Adrenal gland (tissue), 19 donors: ENCODE measurements around the gene FAM24A. TPM values are rescaled to one million over a fixed set of nuclear protein-coding genes. Genes with fewer than 3 reads are reported as not detected.

Experiments used
- DNase-seq, 7 donors: peaks; one replicate each; pipeline ENCODE4 v3.0.0-alpha.2; 2019 to 2020
- H3K27ac ChIP-seq, 5 donors: fragments of 200-600 bp; sonication (generic) in 4 of 5; 1 replicate in 3 of 5; 2 replicates in 2 of 5; pipeline versions ENCODE4 v1.5.1 to v1.8.0; 2016 to 2020; ENCODE audit warnings: mild to moderate bottlenecking in 1 of 5
- H3K27me3 ChIP-seq: fragments of 200-600 bp; 2 replicates; pipeline ENCODE4 v1.8.0; 2021
- H3K36me3 ChIP-seq, 2 donors: fragments of 200-600 bp; replicated peaks in 1 of 2; 1 replicate in 1 of 2; 2 replicates in 1 of 2; pipeline versions ENCODE4 v1.5.1 to v1.8.0; 2018 to 2022
- H3K4me1 ChIP-seq, 2 donors: fragments of 200-600 bp; replicated peaks in 1 of 2; 1 replicate in 1 of 2; 2 replicates in 1 of 2; pipeline versions ENCODE4 v1.5.1 to v1.8.0; 2018 to 2021
- H3K4me3 ChIP-seq, 4 donors: fragments of 200-600 bp; sonication (generic) in 3 of 4; one replicate each; pipeline ENCODE4 v1.5.1; 2016 to 2018
- H3K9me3 ChIP-seq, 3 donors: fragments of 200-600 bp; sonication (generic) in 1 of 3; replicated peaks in 1 of 3; 1 replicate in 2 of 3; 2 replicates in 1 of 3; pipeline versions ENCODE4 v1.5.1 to v1.8.0; 2016 to 2021
- POLR2A ChIP-seq, 2 donors: fragments of 450-650 bp; IDR thresholded peaks; one replicate each; pipeline ENCODE4 v1.6.1; 2017; ENCODE audit warnings: antibody characterized with exemption in 2 of 2, mild to moderate bottlenecking in 2 of 2, moderate library complexity in 1 of 2
- WGBS, 4 donors: extraction: QIAGEN DNeasy Blood & Tissue Kit in 2 of 4; methylation state at CpG; one replicate each; pipeline versions ENCODE4 v1.1.5 to v1.1.7; 2013 to 2017; 5-methylcytosine and 5-hydroxymethylcytosine counted together
- intact Hi-C, 2 donors: fragments of 100-400 bp; cut with DNase I; formaldehyde crosslinking; loops; one replicate each; pipeline versions ENCODE4 v1.14.1 to v1.15.0; 2022 to 2023
- long read RNA-seq, 10 donors: library from polyadenylated mRNA in 3 of 10; unstranded in 2 of 10; stranded (forward) in 1 of 10; transcript quantifications; one replicate each; pipeline ENCODE4 v2.0.0 and lab custom pipeline, GENCODE V29; 2021 to 2026
- polyA plus RNA-seq, 3 donors: library from polyadenylated mRNA; stranded (reverse); fragments of 200-250 nt in 2 of 3; fragments of 350-450 nt in 1 of 3; fragmentation: Illumina TruSeq in 1 of 3; extraction: RNeasy Lipid Tissue Mini Kit (QIAGEN cat#74804) in 1 of 3; gene quantifications; one replicate each; pipeline ENCODE4 v1.2.3, GENCODE V29; 2013 to 2014
- total RNA-seq, 9 donors: library from RNA; depleted of rRNA in 4 of 9; stranded (reverse); fragments of >200 nt in 4 of 9; fragments of 120-200 nt in 1 of 9; fragmentation: NEBNext Ultra II Directional in 1 of 9; extraction: Animal tissue kit (Norgen Biotek cat#: 25700) in 1 of 9; gene quantifications; one replicate each; pipeline versions ENCODE4 v1.1.0 to v1.2.4, GENCODE V29; 2013 to 2023
- TF ChIP-seq, protein P1 (sequence below), 6 experiments: fragments of 450-650 bp in 4 of 6; fragments of 200-600 bp in 2 of 6; sonication (generic) in 1 of 6; IDR thresholded peaks; 1 replicate in 5 of 6; 2 replicates in 1 of 6; pipeline versions ENCODE4 v1.5.1 to v1.8.0; 2016 to 2021; ENCODE audit warnings: antibody characterized with exemption in 6 of 6, mild to moderate bottlenecking in 2 of 6, moderate library complexity in 1 of 6
- donor health status: healthy with polysubstance abuse.
- donor health status: Bipolar disorder and iron deficiency.
- donor health status: DM: yes; HTN: yes; CAD: no.
- donor health status: DM: no; HTN: no; CAD: no.
- donor health status: DM: no; HTN: no; CAD: no.
- donor health status: DM: yes; HTN: yes; CAD: no.

Gene FAM24A
- not detected for total RNA-seq
- not detected for polyA plus RNA-seq
- long read RNA-seq, donor 1 = 0 reads
- long read RNA-seq, donor 2 = 0 reads
- long read RNA-seq, donor 3 = 0 reads
- long read RNA-seq, donor 4 = 0 reads
- long read RNA-seq, donor 5 = 0 reads
- long read RNA-seq, donor 6 = 0 reads
- long read RNA-seq, donor 7 = 0 reads
- long read RNA-seq, donor 8 = 0 reads
- long read RNA-seq, donor 9 = 0 reads
- long read RNA-seq, donor 10 = 0 reads

DNA sequence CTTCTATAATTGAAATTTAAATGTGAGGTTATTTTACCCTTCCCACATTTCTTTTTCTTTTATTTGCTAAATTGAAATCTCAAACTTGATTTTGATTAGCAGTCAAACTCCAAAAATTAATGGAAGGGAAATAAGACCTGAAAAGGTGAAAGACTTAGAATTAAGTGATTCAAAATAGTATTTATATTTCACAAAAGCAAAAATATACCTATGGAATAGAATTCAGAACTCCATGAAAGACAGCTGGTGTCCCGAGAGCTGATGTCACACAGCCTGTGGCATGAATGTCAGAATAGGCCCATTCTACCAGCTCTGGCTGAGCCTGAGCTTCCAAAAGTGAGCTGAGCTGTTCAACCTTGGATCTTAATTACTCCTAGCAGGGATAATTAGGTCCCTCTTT, at the start of gene FAM24A:
TSS of gene FAM24A (plus strand) at position 301 of the 400 bp plus-strand sequence. CDS start 1,025 bp downstream, outside the sequence.
- no peak for DNase-seq
- Histone ChIP-seq H3K4me3 (no peak within 1 kb of the TSS), H3K36me3 (no peaks in the 10 kb centered on the region), H3K27ac (no peak within 1 kb of the TSS), H3K9me3 (no peaks in the 10 kb centered on the region), H3K27me3 (no peaks in the 10 kb centered on the region), H3K4me1 (no peaks in the 10 kb centered on the region)
- intact Hi-C loops = no loop called here
- TF ChIP-seq POLR2A (IDR thresholded peaks at IDR 0.05) = no peak
- 58 to 74% (median 66%) methylated on average over 1 of the region's 1 CpG for WGBS, 4 donors

DNA sequence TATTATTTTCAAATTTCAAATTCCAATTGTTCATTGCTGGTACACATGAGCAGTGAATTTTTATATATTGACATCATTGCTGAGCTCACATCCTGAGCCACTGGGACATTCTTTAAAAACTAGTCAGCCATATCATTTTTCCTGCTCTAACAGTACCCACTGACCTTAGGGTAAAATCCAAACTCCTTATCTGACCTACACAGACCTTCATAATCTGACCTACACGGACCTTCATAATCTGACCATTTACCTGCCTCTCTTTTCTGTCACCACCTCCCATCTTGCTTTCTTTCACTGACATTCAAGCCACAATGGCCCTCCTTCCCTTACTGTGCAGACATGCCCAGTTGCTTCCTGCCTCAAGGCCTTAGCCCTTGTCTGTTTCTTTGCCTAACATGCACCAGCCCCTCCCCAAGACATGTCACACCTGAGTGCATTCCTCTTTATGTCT, 48.7 kb upstream of the FAM24A start:
- WGBS, 4 donors = 50 to 75% (median 69%) methylated on average over 1 of the region's 1 CpG
- no peaks in the 10 kb centered on the region for H3K4me1 ChIP-seq
- no peak for DNase-seq
- no peak overlapping the region for H3K27ac ChIP-seq
- H3K9me3 ChIP-seq = no peaks in the 10 kb centered on the region
- H3K36me3 ChIP-seq = no peaks in the 10 kb centered on the region
- no peak overlapping the region for H3K4me3 ChIP-seq
- H3K27me3 ChIP-seq = no peaks in the 10 kb centered on the region
- intact Hi-C loops = no loop called here
- TF ChIP-seq, protein P1, sequence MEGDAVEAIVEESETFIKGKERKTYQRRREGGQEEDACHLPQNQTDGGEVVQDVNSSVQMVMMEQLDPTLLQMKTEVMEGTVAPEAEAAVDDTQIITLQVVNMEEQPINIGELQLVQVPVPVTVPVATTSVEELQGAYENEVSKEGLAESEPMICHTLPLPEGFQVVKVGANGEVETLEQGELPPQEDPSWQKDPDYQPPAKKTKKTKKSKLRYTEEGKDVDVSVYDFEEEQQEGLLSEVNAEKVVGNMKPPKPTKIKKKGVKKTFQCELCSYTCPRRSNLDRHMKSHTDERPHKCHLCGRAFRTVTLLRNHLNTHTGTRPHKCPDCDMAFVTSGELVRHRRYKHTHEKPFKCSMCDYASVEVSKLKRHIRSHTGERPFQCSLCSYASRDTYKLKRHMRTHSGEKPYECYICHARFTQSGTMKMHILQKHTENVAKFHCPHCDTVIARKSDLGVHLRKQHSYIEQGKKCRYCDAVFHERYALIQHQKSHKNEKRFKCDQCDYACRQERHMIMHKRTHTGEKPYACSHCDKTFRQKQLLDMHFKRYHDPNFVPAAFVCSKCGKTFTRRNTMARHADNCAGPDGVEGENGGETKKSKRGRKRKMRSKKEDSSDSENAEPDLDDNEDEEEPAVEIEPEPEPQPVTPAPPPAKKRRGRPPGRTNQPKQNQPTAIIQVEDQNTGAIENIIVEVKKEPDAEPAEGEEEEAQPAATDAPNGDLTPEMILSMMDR (IDR thresholded peaks at IDR 0.05) = no peak
- TF ChIP-seq POLR2A (IDR thresholded peaks at IDR 0.05) = no peak

- no peak for DNase-seq
- no peak for TF ChIP-seq POLR2A (IDR thresholded peaks at IDR 0.05)
- TF ChIP-seq, protein P1 (IDR thresholded peaks at IDR 0.05) = no peak
- Histone ChIP-seq H3K27ac (no peak overlapping the region), H3K27me3 (no peaks in the 10 kb centered on the region), H3K4me3 (no peak overlapping the region), H3K36me3 (no peaks in the 10 kb centered on the region), H3K9me3 (no peaks in the 10 kb centered on the region), H3K4me1 (no peaks in the 10 kb centered on the region)
- intact Hi-C loops = no loop called here
- WGBS, 4 donors = 90 to 93% (median 91%) methylated on average over 2 of the region's 2 CpGs
Observed at GRCh38 chr10:122863216-122864193, 46.9 kb upstream of the FAM24A start.

DNA sequence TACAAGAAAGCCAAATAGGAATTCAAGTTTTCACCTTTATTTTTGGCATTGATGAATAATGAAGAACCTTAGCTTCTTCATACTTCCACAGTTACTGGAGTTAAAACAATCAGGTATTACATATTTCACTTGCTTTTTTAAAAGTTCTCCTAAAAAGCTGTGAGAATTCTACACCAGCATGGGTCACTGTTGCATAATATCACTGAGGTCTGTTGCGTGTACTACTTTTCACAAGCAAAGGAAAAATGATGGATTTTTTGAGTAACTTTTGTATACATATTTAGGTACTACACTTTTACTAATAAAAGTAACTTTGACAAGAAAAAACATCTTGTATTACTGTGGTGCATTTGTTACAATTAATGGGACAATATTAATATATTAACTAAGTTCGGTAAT, 46.2 kb upstream of the FAM24A start:
- Histone ChIP-seq H3K27me3 (no peaks in the 10 kb centered on the region), H3K9me3 (no peaks in the 10 kb centered on the region), H3K27ac (no peak overlapping the region), H3K4me1 (no peaks in the 10 kb centered on the region), H3K36me3 (no peaks in the 10 kb centered on the region), H3K4me3 (no peak overlapping the region)
- TF ChIP-seq, protein P1 (IDR thresholded peaks at IDR 0.05) = no peak
- TF ChIP-seq POLR2A (IDR thresholded peaks at IDR 0.05) = no peak
- no peak for DNase-seq
- WGBS, 4 donors = 91 to 96% (median 93%) methylated on average over 2 of the region's 2 CpGs
- intact Hi-C loops = no loop called here
